ENCODE results near the gene SRSF11. TPM values are rescaled to one million over a fixed set of nuclear protein-coding genes. Genes with fewer than 3 reads are reported as not detected.

The SRSF11 gene
- total RNA-seq, 1 experiment from 2014 or later = 217 TPM

DNA sequence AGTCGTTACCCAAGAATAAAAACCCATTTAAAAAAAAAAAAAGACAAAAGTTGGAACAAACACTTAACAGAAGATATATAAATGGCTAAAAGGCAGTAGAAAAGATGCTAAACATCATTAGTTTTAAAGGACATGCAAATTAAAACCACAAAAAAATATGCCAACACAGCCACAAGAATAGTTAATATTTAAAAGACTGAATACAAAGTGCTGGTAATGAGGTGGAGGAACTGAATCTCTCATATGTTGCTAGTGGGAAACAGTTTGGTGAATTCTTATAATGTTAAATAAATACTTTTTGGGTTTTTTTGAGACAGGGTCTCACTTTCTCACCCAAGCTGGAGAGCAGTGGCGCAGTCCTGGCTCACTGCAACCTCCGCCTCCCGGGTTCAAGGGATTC lies 25.8 kb upstream of the SRSF11 start:
- no peak for DNase-seq (ENCODE audit: low spot score)
- ChIA-PET CTCF (no interaction called here), POLR2A (ENCODE audit: low non-redundant PET) (no interaction called here)
- no peaks in the 10 kb centered on the region for H3K4me1 ChIP-seq (ENCODE audit: insufficient read depth, low read length, poor library complexity, severe bottlenecking)
- H3K9me3 ChIP-seq (ENCODE audit: low read depth, low read length, poor library complexity, severe bottlenecking) = no peaks in the 10 kb centered on the region
- H3K27ac ChIP-seq (ENCODE audit: low read depth, low read length, poor library complexity, severe bottlenecking) = no peak overlapping the region
- no peak overlapping the region for H3K4me3 ChIP-seq (ENCODE audit: low read depth, low read length, poor library complexity, severe bottlenecking)
- TF ChIP-seq, protein P1, sequence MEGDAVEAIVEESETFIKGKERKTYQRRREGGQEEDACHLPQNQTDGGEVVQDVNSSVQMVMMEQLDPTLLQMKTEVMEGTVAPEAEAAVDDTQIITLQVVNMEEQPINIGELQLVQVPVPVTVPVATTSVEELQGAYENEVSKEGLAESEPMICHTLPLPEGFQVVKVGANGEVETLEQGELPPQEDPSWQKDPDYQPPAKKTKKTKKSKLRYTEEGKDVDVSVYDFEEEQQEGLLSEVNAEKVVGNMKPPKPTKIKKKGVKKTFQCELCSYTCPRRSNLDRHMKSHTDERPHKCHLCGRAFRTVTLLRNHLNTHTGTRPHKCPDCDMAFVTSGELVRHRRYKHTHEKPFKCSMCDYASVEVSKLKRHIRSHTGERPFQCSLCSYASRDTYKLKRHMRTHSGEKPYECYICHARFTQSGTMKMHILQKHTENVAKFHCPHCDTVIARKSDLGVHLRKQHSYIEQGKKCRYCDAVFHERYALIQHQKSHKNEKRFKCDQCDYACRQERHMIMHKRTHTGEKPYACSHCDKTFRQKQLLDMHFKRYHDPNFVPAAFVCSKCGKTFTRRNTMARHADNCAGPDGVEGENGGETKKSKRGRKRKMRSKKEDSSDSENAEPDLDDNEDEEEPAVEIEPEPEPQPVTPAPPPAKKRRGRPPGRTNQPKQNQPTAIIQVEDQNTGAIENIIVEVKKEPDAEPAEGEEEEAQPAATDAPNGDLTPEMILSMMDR (conservative IDR thresholded peaks at IDR 0.05; ENCODE audit: low read depth, low read length) = no peak
- TF ChIP-seq EZH2 (IDR thresholded peaks at IDR 0.05; ENCODE audit: borderline replicate concordance, low read depth, low read length, poor library complexity, severe bottlenecking) = no peak
- BruUV-seq (replicated peaks) = no TSS peak
- H3K36me3 ChIP-seq (ENCODE audit: insufficient read depth, low read length, poor library complexity, severe bottlenecking) = no peaks in the 10 kb centered on the region
- no peaks in the 10 kb centered on the region for H3K27me3 ChIP-seq (replicated peaks; ENCODE audit: insufficient read depth, low read depth, low read length, poor library complexity)
- intact Hi-C loops (cut with micrococcal nuclease; ENCODE audit: unreplicated experiment) = no loop called here

DNA sequence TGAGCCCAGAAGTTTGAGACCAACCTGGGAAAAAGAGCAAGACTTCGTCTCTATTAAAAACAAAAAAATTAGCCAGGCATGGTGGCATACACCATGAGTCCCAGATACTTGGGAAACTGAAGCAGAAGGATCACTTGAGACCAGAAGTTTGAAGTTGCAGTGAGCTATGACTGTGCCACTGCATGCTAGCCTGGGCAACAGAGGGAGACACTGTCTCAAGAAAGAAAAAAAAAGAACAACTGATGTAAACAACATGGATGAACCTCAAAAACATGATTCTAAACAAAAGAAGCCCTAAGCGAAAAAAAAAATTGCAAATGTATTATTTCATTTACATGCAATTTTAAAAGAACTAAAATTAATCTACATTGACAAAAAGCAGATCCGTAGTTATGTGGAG lies 24.8 kb upstream of the SRSF11 start:
- no peak overlapping the region for H3K27ac ChIP-seq (ENCODE audit: low read depth, low read length, poor library complexity, severe bottlenecking)
- H3K27me3 ChIP-seq (replicated peaks; ENCODE audit: insufficient read depth, low read depth, low read length, poor library complexity) = no peaks in the 10 kb centered on the region
- TF ChIP-seq EZH2 (IDR thresholded peaks at IDR 0.05; ENCODE audit: borderline replicate concordance, low read depth, low read length, poor library complexity, severe bottlenecking) = no peak
- TF ChIP-seq, protein P1 (conservative IDR thresholded peaks at IDR 0.05; ENCODE audit: low read depth, low read length) = no peak
- peaks cover 3% of the 10 kb centered on the region for H3K36me3 ChIP-seq (ENCODE audit: insufficient read depth, low read length, poor library complexity, severe bottlenecking)
- POLR2A ChIA-PET (ENCODE audit: low non-redundant PET) = interaction anchor here (0.6 kb wide), 1 partner anchor 215 kb away, joined by 3 read pairs; the partner anchor contains the start of gene CTH
- H3K4me3 ChIP-seq (ENCODE audit: low read depth, low read length, poor library complexity, severe bottlenecking) = no peak overlapping the region
- CTCF ChIA-PET = interaction anchor here (0.7 kb wide), 1 partner anchor 12 kb away, joined by 3 read pairs; no protein-coding TSS in a partner anchor
- H3K4me1 ChIP-seq (ENCODE audit: insufficient read depth, low read length, poor library complexity, severe bottlenecking) = no peaks in the 10 kb centered on the region
- intact Hi-C loops (cut with micrococcal nuclease; ENCODE audit: unreplicated experiment) = no loop called here
- no peaks in the 10 kb centered on the region for H3K9me3 ChIP-seq (ENCODE audit: low read depth, low read length, poor library complexity, severe bottlenecking)
- BruUV-seq (replicated peaks) = no TSS peak
- DNase-seq (ENCODE audit: low spot score) = no peak

DNA sequence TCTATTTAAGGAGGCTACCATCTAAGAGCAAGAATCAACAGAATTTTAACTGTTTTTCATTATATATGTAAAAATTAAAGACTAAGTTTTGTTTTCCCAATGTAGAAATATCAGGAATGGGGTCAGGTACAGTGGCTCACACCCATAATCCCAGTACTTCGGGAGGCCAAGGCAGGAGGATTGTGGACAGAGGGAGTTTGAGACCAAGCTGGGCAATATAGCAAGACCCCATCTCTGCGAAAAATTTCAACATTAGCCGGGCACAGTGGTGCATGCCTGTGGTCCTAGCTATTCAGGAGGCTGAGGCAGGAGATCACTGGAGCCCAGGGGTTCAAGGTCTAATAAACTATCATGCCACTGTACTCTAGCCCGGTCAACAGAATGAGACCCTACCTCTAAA lies 21.1 kb upstream of the SRSF11 start:
- peaks cover 9% of the 10 kb centered on the region for H3K4me1 ChIP-seq (ENCODE audit: insufficient read depth, low read length, poor library complexity, severe bottlenecking)
- peaks cover 3% of the 10 kb centered on the region for H3K36me3 ChIP-seq (ENCODE audit: insufficient read depth, low read length, poor library complexity, severe bottlenecking)
- H3K27ac ChIP-seq (ENCODE audit: low read depth, low read length, poor library complexity, severe bottlenecking) = no peak overlapping the region
- intact Hi-C loops (cut with micrococcal nuclease; ENCODE audit: unreplicated experiment) = no loop called here
- TF ChIP-seq, protein P1 (conservative IDR thresholded peaks at IDR 0.05; ENCODE audit: low read depth, low read length) = no peak
- no peak for TF ChIP-seq EZH2 (IDR thresholded peaks at IDR 0.05; ENCODE audit: borderline replicate concordance, low read depth, low read length, poor library complexity, severe bottlenecking)
- no peak overlapping the region for H3K4me3 ChIP-seq (ENCODE audit: low read depth, low read length, poor library complexity, severe bottlenecking)
- H3K27me3 ChIP-seq (replicated peaks; ENCODE audit: insufficient read depth, low read depth, low read length, poor library complexity) = no peaks in the 10 kb centered on the region
- no TSS peak for BruUV-seq (replicated peaks)
- ChIA-PET POLR2A (ENCODE audit: low non-redundant PET) (no interaction called here), CTCF (no interaction called here)
- no peak for DNase-seq (ENCODE audit: low spot score)
- H3K9me3 ChIP-seq (ENCODE audit: low read depth, low read length, poor library complexity, severe bottlenecking) = no peaks in the 10 kb centered on the region
